Transverse colon (tissue), 4 donors: ENCODE measurements around the gene OBSCN. TPM values are rescaled to one million over a fixed set of nuclear protein-coding genes. Genes with fewer than 3 reads are reported as not detected.

Experiments
- DNase-seq: peaks from one replicate; pipeline ENCODE4 v3.0.0-alpha.2; 2019
- H3K27ac ChIP-seq, 4 donors: fragments of 200-600 bp; sonication (generic); 2 replicates each; pipeline ENCODE4 v1.5.1; 2016 to 2018; ENCODE audit warnings: inconsistent platforms in 4 of 4
- H3K27me3 ChIP-seq: fragments of 200-600 bp; sonication (generic); 2 replicates; pipeline ENCODE4 v1.5.1; 2017; ENCODE audit warnings: inconsistent platforms
- H3K36me3 ChIP-seq, 4 donors: fragments of 200-600 bp; sonication (generic); 2 replicates each; pipeline ENCODE4 v1.5.1; 2017 to 2019; ENCODE audit warnings: inconsistent platforms in 4 of 4
- H3K4me1 ChIP-seq, 4 donors: fragments of 200-600 bp; sonication (generic); 2 replicates each; pipeline ENCODE4 v1.5.1; 2017 to 2020; ENCODE audit warnings: inconsistent platforms in 4 of 4
- H3K4me3 ChIP-seq, 4 donors: fragments of 200-600 bp; sonication (generic); 1 replicate in 1 of 4; 2 replicates in 3 of 4; pipeline versions ENCODE4 v1.5.1 to v1.6.1; 2017 to 2019; ENCODE audit warnings: inconsistent platforms in 4 of 4
- H3K9me3 ChIP-seq, 2 donors: fragments of 200-600 bp; sonication (generic); 2 replicates each; pipeline ENCODE4 v1.5.1; 2017 to 2019; ENCODE audit warnings: inconsistent platforms in 2 of 2
- CTCF ChIP-seq, 5 experiments: fragments of 200-600 bp in 3 of 5; fragments of 450-650 bp in 2 of 5; sonication (generic) in 3 of 5; IDR thresholded peaks; 1 replicate in 2 of 5; 2 replicates in 3 of 5; pipeline ENCODE4 v1.5.1; 2016 to 2017; ENCODE audit warnings: antibody characterized with exemption in 5 of 5, inconsistent platforms in 3 of 5, mild to moderate bottlenecking in 2 of 5, moderate library complexity in 1 of 5
- EP300 ChIP-seq: sonication (generic); formaldehyde crosslinking; IDR thresholded peaks from one replicate; pipeline ENCODE4 v1.6.1; 2017; ENCODE audit warnings: antibody characterized with exemption, low read depth
- POLR2A ChIP-seq: fragments of 450-650 bp; IDR thresholded peaks from one replicate; pipeline ENCODE4 v1.6.1; 2016; ENCODE audit warnings: antibody characterized with exemption, mild to moderate bottlenecking, moderate library complexity
- POLR2AphosphoS5 ChIP-seq, 3 donors: sonication (generic); formaldehyde crosslinking; IDR thresholded peaks; one replicate each; pipeline ENCODE4 v1.6.1; 2016; ENCODE audit warnings: antibody characterized with exemption in 3 of 3
- WGBS, 2 donors: methylation state at CpG; one replicate each; pipeline ENCODE4 v1.1.5; 2018; ENCODE audit warnings: low coverage in 1 of 2; 5-methylcytosine and 5-hydroxymethylcytosine counted together
- in situ Hi-C, 4 donors: fragments of 200-750 bp; cut with MboI; loops; one replicate each; pipeline versions ENCODE4 v1.15.0 to v1.15.1; 2017; ENCODE audit warnings: low sequenced_read_pairs in 3 of 4, low pct_ligation_motif_present in 1 of 4, low pct_unique_long_range_greater_than_20kb in 1 of 4
- intact Hi-C: fragments of 100-400 bp; cut with DNase I; formaldehyde crosslinking; loops from one replicate; pipeline ENCODE4 v1.15.1; 2023; ENCODE audit warnings: low total_unique reads
- total RNA-seq, 4 donors: library from RNA; depleted of rRNA; stranded (reverse); fragments of >200 nt; gene quantifications; one replicate each; pipeline ENCODE4 v1.1.0, GENCODE V29; 2016

Gene OBSCN
- total RNA-seq, 4 donors from 2014 or later, result 11.9 to 21.7 (median 15.8) TPM

DNA sequence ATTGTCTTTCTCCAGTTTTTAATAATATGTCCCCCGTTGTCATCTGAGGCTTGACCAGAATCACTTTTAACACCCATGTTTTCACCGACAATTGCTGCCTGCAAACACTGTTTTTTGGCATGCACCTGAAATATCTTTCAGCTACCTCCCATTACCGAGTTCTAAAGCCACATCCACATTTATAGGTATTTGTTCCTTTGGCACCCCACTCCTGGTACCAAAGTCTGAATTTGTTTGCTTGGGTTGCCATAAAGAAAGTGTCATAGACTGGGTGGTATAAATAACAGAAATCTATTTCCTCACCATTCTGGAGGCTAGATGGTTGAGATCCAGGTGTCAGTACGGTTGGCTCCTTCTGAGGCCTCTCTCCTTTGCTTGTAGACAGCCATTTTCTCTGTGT is 94.2 kb downstream of the OBSCN start:
- no peaks in the 10 kb centered on the region for H3K27me3 ChIP-seq
- in situ Hi-C loops, result no loop called here
- no peaks in the 10 kb centered on the region for H3K4me1 ChIP-seq
- no peak overlapping the region for H3K27ac ChIP-seq
- H3K36me3 ChIP-seq, result no peaks in the 10 kb centered on the region
- H3K4me3 ChIP-seq, result no peak overlapping the region
- peaks cover 9 to 22% of the 10 kb centered on the region in 2 donors for H3K9me3 ChIP-seq
- intact Hi-C loops, result no loop called here
- DNase-seq, result no peak
- no peak for TF ChIP-seq EP300
- TF ChIP-seq POLR2A, result no peak
- no peak for TF ChIP-seq CTCF (IDR thresholded peaks at IDR 0.05)
- no peak for TF ChIP-seq POLR2AphosphoS5 (IDR thresholded peaks at IDR 0.05)
- 83 to 84% methylated on average over 3 to 4 of the region's 4 CpGs for WGBS, 2 donors

GRCh38 chr1:228303596-228303995 is 95.8 kb downstream of the OBSCN start:
- H3K4me3 ChIP-seq, result no peak overlapping the region
- no peaks in the 10 kb centered on the region for H3K4me1 ChIP-seq
- 79% methylated on average over 9 of the region's 9 CpGs; no CpG with 5 or more reads in 1 of the 2 donors for WGBS, 2 donors
- no peak for DNase-seq
- in situ Hi-C loops (no loop called here), intact Hi-C loops (no loop called here)
- peaks cover 9 to 22% of the 10 kb centered on the region in 2 donors for H3K9me3 ChIP-seq
- H3K27me3 ChIP-seq, result no peaks in the 10 kb centered on the region
- no peak for TF ChIP-seq EP300
- H3K36me3 ChIP-seq, result no peaks in the 10 kb centered on the region
- no peak overlapping the region for H3K27ac ChIP-seq

- WGBS, 2 donors, result 60 to 88% methylated on average over 1 to 8 of the region's 8 CpGs
- Histone ChIP-seq H3K36me3 (no peaks in the 10 kb centered on the region), H3K4me1 (no peaks in the 10 kb centered on the region), H3K27ac (no peak overlapping the region), H3K27me3 (no peaks in the 10 kb centered on the region), H3K9me3 (peaks cover 9 to 22% of the 10 kb centered on the region in 2 donors), H3K4me3 (no peak overlapping the region)
- in situ Hi-C loops (no loop called here), intact Hi-C loops (no loop called here)
- peak; percentile 1 for DNase-seq
- TF ChIP-seq POLR2AphosphoS5 (IDR thresholded peaks at IDR 0.05), result no peak
- no peak for TF ChIP-seq CTCF (IDR thresholded peaks at IDR 0.05)
- TF ChIP-seq POLR2A, result no peak
- no peak for TF ChIP-seq EP300
These were observed 96.4 kb downstream of the OBSCN start for GRCh38 chr1:228304225-228304624.

GRCh38 chr1:228304766-228305395 is 97.0 kb downstream of the OBSCN start:
- Histone ChIP-seq H3K27me3 (no peaks in the 10 kb centered on the region), H3K27ac (no peak overlapping the region), H3K4me3 (no peak overlapping the region), H3K9me3 (peaks cover 9 to 22% of the 10 kb centered on the region in 2 donors), H3K4me1 (no peaks in the 10 kb centered on the region), H3K36me3 (no peaks in the 10 kb centered on the region)
- 71 to 92% methylated on average over 1 to 6 of the region's 6 CpGs for WGBS, 2 donors
- in situ Hi-C loops (no loop called here), intact Hi-C loops (no loop called here)
- TF ChIP-seq POLR2A (no peak), POLR2AphosphoS5 (IDR thresholded peaks at IDR 0.05) (no peak), EP300 (no peak), CTCF (IDR thresholded peaks at IDR 0.05) (no peak)
- no peak for DNase-seq

- no peak for DNase-seq
- in situ Hi-C loops, result no loop called here
- Histone ChIP-seq H3K36me3 (no peaks in the 10 kb centered on the region), H3K4me3 (no peak overlapping the region), H3K27me3 (no peaks in the 10 kb centered on the region), H3K4me1 (no peaks in the 10 kb centered on the region), H3K9me3 (peaks cover 9 to 22% of the 10 kb centered on the region in 2 donors), H3K27ac (no peak overlapping the region)
- no peak for TF ChIP-seq POLR2A
- no peak for TF ChIP-seq EP300
- TF ChIP-seq CTCF (IDR thresholded peaks at IDR 0.05), result no peak
- no peak for TF ChIP-seq POLR2AphosphoS5 (IDR thresholded peaks at IDR 0.05)
- intact Hi-C loops, result no loop called here
- WGBS, 2 donors, result 77% methylated on average over 6 of the region's 6 CpGs; no CpG with 5 or more reads in 1 of the 2 donors
These were observed 97.9 kb downstream of the OBSCN start for GRCh38 chr1:228305721-228306152.
